OCI-LY7 (cell line): ENCODE measurements around the gene MON1A. TPM values are rescaled to one million over a fixed set of nuclear protein-coding genes. Genes with fewer than 3 reads are reported as not detected.

Experiments
- BruUV-seq: library from RNA; stranded (reverse); fragments of 400-500 nt; replicated peaks from 2 replicates; lab custom pipeline; 2021; lab: Mats Ljungman, UMichigan
- CTCF ChIA-PET: fragments of 300-600 bp; sonication (Branson Sonifier 250); formaldehyde crosslinking; loops from one replicate; lab custom pipeline; 2022; ENCODE audit warnings: antibody characterized with exemption; ENCODE audit not compliant: unreplicated experiment; lab: Charles Lee
- POLR2A ChIA-PET: fragments of 300-600 bp; sonication (Branson Sonifier 250); formaldehyde crosslinking; loops from one replicate; lab custom pipeline; 2022; ENCODE audit warnings: antibody characterized with exemption; lab: Charles Lee
- DNase-seq: peaks from one replicate; pipeline ENCODE4 v3.0.0-alpha.2; 2015; ENCODE audit warnings: low spot score
- H2AFZ ChIP-seq: fragments of 200-600 bp; sonication (generic), shearing (Covaris generic); 2 replicates; pipeline ENCODE4 v1.6.1; 2014; ENCODE audit warnings: mild to moderate bottlenecking, antibody characterized with exemption, low read length, moderate library complexity
- H3K27ac ChIP-seq: fragments of 200-600 bp; sonication (generic); 2 replicates; pipeline ENCODE4 v1.5.1; 2014; ENCODE audit warnings: mixed run types, low read depth, mild to moderate bottlenecking, moderate library complexity, low read length, inconsistent platforms; ENCODE audit not compliant: poor library complexity, severe bottlenecking
- H3K36me3 ChIP-seq: fragments of 200-600 bp; sonication (generic); 2 replicates; pipeline ENCODE4 v1.6.1; 2014; ENCODE audit warnings: mild to moderate bottlenecking, antibody characterized with exemption, low read length, moderate library complexity, mixed read lengths; ENCODE audit not compliant: insufficient read depth
- H3K4me1 ChIP-seq: fragments of 200-600 bp; sonication (generic); 2 replicates; pipeline ENCODE4 v1.5.1; 2014; ENCODE audit warnings: mild to moderate bottlenecking, low read length; ENCODE audit not compliant: insufficient read depth, poor library complexity, severe bottlenecking
- H3K4me2 ChIP-seq: fragments of 200-600 bp; sonication (generic); 2 replicates; pipeline ENCODE4 v1.6.1; 2014; ENCODE audit warnings: mild to moderate bottlenecking, low read length
- H3K4me3 ChIP-seq: fragments of 200-600 bp; sonication (generic); 2 replicates; pipeline ENCODE4 v1.5.1; 2014; ENCODE audit warnings: mild to moderate bottlenecking, low read depth, low read length; ENCODE audit not compliant: poor library complexity, severe bottlenecking
- H3K79me2 ChIP-seq: fragments of 200-600 bp; sonication (generic); 2 replicates; pipeline ENCODE4 v1.6.1; 2016; ENCODE audit warnings: low read depth, mild to moderate bottlenecking, low read length, moderate library complexity, mixed read lengths; ENCODE audit not compliant: insufficient read depth
- H3K9me2 ChIP-seq: fragments of 200-600 bp; sonication (generic); 2 replicates; pipeline ENCODE4 v1.6.1; 2016; ENCODE audit warnings: mild to moderate bottlenecking, low read length, mixed read lengths; ENCODE audit not compliant: insufficient read depth
- H3K9me3 ChIP-seq: fragments of 200-600 bp; sonication (generic); 2 replicates; pipeline ENCODE4 v1.6.1; 2014; ENCODE audit warnings: mild to moderate bottlenecking, mixed run types, low read length, mixed read lengths
- H4K20me1 ChIP-seq: fragments of 200-600 bp; sonication (generic); 2 replicates; pipeline ENCODE4 v1.6.1; 2014; ENCODE audit warnings: mild to moderate bottlenecking, antibody characterized with exemption, low read length, moderate library complexity, mixed read lengths; ENCODE audit not compliant: insufficient read depth
- EZH2phosphoT487 ChIP-seq: fragments of 200-600 bp; sonication (generic); IDR thresholded peaks from 2 replicates; pipeline ENCODE4 v1.6.1; 2018; ENCODE audit warnings: low read depth, borderline replicate concordance, mild to moderate bottlenecking, mixed run types, antibody characterized with exemption, low read length, moderate library complexity, mixed read lengths
- intact Hi-C: fragments of 100-400 bp; cut with micrococcal nuclease; formaldehyde crosslinking; loops from one replicate; pipeline ENCODE4 v1.10.0; 2022; ENCODE audit not compliant: unreplicated experiment
- total RNA-seq, 2 experiments: library from RNA; depleted of rRNA in 1 of 2; stranded (reverse); fragments of >200 nt in 1 of 2; shearing (Covaris generic) in 1 of 2; gene quantifications; 2 replicates each; pipeline ENCODE4 v1.2.3, GENCODE V29; 2014 to 2022
- TF ChIP-seq, protein P1 (sequence below): fragments of 200-600 bp; sonication (generic); conservative IDR thresholded peaks from 2 replicates; pipeline ENCODE4 v1.5.1; 2014; ENCODE audit warnings: mild to moderate bottlenecking, antibody characterized with exemption, low read length, moderate library complexity, mixed read lengths

The MON1A gene
- total RNA-seq, 2 experiments from 2014 or later, result 7.3 to 10.4 TPM

- Histone ChIP-seq H3K36me3 (0 out of 2 replicates have a peak, but pooled peaks cover 8% of the 10 kb centered on the region), H3K4me3 (no peak overlapping the region), H3K79me2 (no peaks in the 10 kb centered on the region), H3K4me1 (no peaks in the 10 kb centered on the region), H4K20me1 (no peaks in the 10 kb centered on the region), H2AFZ (no peak overlapping the region), H3K9me2 (no peaks in the 10 kb centered on the region), H3K27ac (no peak overlapping the region), H3K9me3 (no peaks in the 10 kb centered on the region), H3K4me2 (no peak overlapping the region)
- intact Hi-C loops, result no loop called here
- BruUV-seq, result no TSS peak
- POLR2A ChIA-PET, result interaction anchor here (1.1 kb wide), 1 partner anchor 10 kb away, joined by 4 read pairs; no protein-coding TSS in a partner anchor
- DNase-seq, result no peak
- TF ChIP-seq EZH2phosphoT487, result no peak
- TF ChIP-seq, protein P1, sequence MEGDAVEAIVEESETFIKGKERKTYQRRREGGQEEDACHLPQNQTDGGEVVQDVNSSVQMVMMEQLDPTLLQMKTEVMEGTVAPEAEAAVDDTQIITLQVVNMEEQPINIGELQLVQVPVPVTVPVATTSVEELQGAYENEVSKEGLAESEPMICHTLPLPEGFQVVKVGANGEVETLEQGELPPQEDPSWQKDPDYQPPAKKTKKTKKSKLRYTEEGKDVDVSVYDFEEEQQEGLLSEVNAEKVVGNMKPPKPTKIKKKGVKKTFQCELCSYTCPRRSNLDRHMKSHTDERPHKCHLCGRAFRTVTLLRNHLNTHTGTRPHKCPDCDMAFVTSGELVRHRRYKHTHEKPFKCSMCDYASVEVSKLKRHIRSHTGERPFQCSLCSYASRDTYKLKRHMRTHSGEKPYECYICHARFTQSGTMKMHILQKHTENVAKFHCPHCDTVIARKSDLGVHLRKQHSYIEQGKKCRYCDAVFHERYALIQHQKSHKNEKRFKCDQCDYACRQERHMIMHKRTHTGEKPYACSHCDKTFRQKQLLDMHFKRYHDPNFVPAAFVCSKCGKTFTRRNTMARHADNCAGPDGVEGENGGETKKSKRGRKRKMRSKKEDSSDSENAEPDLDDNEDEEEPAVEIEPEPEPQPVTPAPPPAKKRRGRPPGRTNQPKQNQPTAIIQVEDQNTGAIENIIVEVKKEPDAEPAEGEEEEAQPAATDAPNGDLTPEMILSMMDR, result no peak
- CTCF ChIA-PET, result no interaction called here
These were observed 14.7 kb downstream of the MON1A start for GRCh38 chr3:49914906-49915305.

DNA sequence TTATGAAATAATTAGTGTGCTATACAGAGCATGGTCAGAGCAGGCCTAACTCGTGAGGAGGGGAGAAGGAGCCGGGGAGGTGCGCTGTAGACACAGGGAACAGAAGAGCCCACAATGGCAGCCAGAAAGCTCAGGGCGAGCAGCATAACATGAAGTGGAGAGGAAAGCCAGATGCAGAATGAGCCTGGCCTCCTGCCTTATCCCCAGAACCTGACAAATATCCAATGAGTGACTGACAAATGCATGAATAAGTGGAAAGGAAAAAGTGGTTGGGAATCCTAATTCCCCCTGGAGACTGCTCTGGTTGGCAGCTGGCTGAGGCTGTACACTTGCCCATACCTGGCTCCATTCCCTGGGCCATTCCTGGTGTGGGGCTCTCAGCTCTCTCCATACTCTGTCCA is 16.7 kb downstream of the MON1A start:
- Histone ChIP-seq H3K9me2 (no peaks in the 10 kb centered on the region), H3K4me3 (no peak overlapping the region), H3K4me2 (no peak overlapping the region), H3K9me3 (no peaks in the 10 kb centered on the region), H3K36me3 (0 out of 2 replicates have a peak, but pooled peaks cover 12% of the 10 kb centered on the region), H3K79me2 (no peaks in the 10 kb centered on the region), H2AFZ (no peak overlapping the region), H3K4me1 (no peaks in the 10 kb centered on the region), H4K20me1 (no peaks in the 10 kb centered on the region), H3K27ac (no peak overlapping the region)
- intact Hi-C loops, result no loop called here
- ChIA-PET CTCF (interaction anchor here (0.6 kb wide), 1 partner anchor 79 kb away, joined by 3 read pairs; no protein-coding TSS in a partner anchor), POLR2A (no interaction called here)
- no peak for TF ChIP-seq EZH2phosphoT487
- TF ChIP-seq, protein P1, result no peak
- BruUV-seq, result no TSS peak
- no peak for DNase-seq

DNA sequence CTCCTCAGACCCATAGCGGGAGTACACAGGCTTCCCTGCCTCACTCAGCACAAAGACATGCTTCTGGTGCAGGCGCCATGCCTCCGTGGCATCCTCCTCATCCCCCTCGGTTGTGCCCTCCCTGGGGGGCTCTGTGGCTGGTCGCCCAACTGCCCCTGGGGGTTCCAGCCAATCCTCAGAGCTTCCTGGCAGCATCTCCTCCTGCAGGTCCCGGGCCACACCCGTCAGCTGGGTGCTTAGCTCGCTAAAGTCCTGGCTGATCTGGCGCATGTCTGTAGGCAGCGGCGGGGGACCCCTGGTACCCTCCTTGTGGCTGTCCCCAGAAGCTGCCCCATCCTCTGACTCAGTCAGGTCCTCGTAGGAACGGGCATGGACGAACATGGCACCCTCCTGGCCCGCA is 18.0 kb downstream of the MON1A start:
- no peaks in the 10 kb centered on the region for H3K9me2 ChIP-seq
- no peaks in the 10 kb centered on the region for H3K4me1 ChIP-seq
- TF ChIP-seq, protein P1, result no peak
- no peak for TF ChIP-seq EZH2phosphoT487
- CTCF ChIA-PET, result interaction anchor here (0.6 kb wide), 1 partner anchor 463 kb away, joined by 3 read pairs; no protein-coding TSS in a partner anchor
- no peak overlapping the region for H2AFZ ChIP-seq
- DNase-seq, result no peak
- H3K4me3 ChIP-seq, result no peak overlapping the region
- intact Hi-C loops, result no loop called here
- H3K4me2 ChIP-seq, result no peak overlapping the region
- no peaks in the 10 kb centered on the region for H3K79me2 ChIP-seq
- POLR2A ChIA-PET, result no interaction called here
- no TSS peak for BruUV-seq
- no peaks in the 10 kb centered on the region for H4K20me1 ChIP-seq
- H3K27ac ChIP-seq, result no peak overlapping the region
- 0 out of 2 replicates have a peak, but pooled peaks cover 12% of the 10 kb centered on the region for H3K36me3 ChIP-seq
- H3K9me3 ChIP-seq, result no peaks in the 10 kb centered on the region
